GM18511 (cell line): Measurements from ENCODE around the gene DYNC1H1.

ENCODE experiments used
- ATAC-seq: cut with Tn5 transposase; IDR thresholded peaks from one replicate; pipeline ENCODE4 v1.9.1; 2021; ENCODE audit warnings: mild to moderate bottlenecking, moderate library complexity; ENCODE audit not compliant: unreplicated experiment

Gene DYNC1H1

GRCh38 chr14:102033241-102033640, 68.9 kb downstream of the DYNC1H1 start:
- ATAC-seq, result no peak

- no peak for ATAC-seq
Measured at GRCh38 chr14:102034301-102034700, 69.9 kb downstream of the DYNC1H1 start.

- no peak for ATAC-seq
Measured at GRCh38 chr14:102035914-102036313, 71.5 kb downstream of the DYNC1H1 start.

- ATAC-seq, result no peak
Measured at GRCh38 chr14:102037686-102038085, 73.3 kb downstream of the DYNC1H1 start.

- ATAC-seq, result no peak
Measured at GRCh38 chr14:102039157-102039556, 74.8 kb downstream of the DYNC1H1 start.

GRCh38 chr14:102040153-102040552, 75.8 kb downstream of the DYNC1H1 start:
- ATAC-seq, result no peak

GRCh38 chr14:102042699-102043098, 78.3 kb downstream of the DYNC1H1 start:
- ATAC-seq, result no peak

- no peak for ATAC-seq
Measured at GRCh38 chr14:102043251-102044025, 79.1 kb downstream of the DYNC1H1 start.

- no peak for ATAC-seq
Measured at GRCh38 chr14:102044566-102044965, 80.2 kb downstream of the DYNC1H1 start.

GRCh38 chr14:102046337-102047278, 82.2 kb downstream of the DYNC1H1 start:
- no peak for ATAC-seq

- ATAC-seq, result no peak
Measured at GRCh38 chr14:102047808-102048540, 83.6 kb downstream of the DYNC1H1 start.

- no peak for ATAC-seq
Measured at GRCh38 chr14:102049258-102050025, 85.1 kb downstream of the DYNC1H1 start.

GRCh38 chr14:102050026-102050405, 85.6 kb downstream of the DYNC1H1 start:
- no peak for ATAC-seq

GRCh38 chr14:102050625-102051024, 86.3 kb downstream of the DYNC1H1 start:
- ATAC-seq, result no peak

- ATAC-seq, result no peak
Measured at GRCh38 chr14:102052522-102052921, 88.1 kb downstream of the DYNC1H1 start.

GRCh38 chr14:102055181-102055901, 91.0 kb downstream of the DYNC1H1 start:
- no peak for ATAC-seq

- ATAC-seq, result no peak
Measured at GRCh38 chr14:102056694-102057442, 92.5 kb downstream of the DYNC1H1 start.

- no peak for ATAC-seq
Measured at GRCh38 chr14:102057480-102058114, 93.2 kb downstream of the DYNC1H1 start.

- ATAC-seq, result no peak
Measured at GRCh38 chr14:102058146-102058545, 93.8 kb downstream of the DYNC1H1 start.
